T-helper 1 cell (primary cell): ENCODE data around the gene ALDH1B1.
"Not testable (repeated sequence)": the region's sequence is repeated elsewhere in the genome, so short reads cannot be mapped to it uniquely, and the experiment has no call there.

Experiments
- DNase-seq, 5 donors: peaks; one replicate each; pipeline ENCODE4 v3.0.0-alpha.2; 2012 to 2020

ALDH1B1 gene

DNA sequence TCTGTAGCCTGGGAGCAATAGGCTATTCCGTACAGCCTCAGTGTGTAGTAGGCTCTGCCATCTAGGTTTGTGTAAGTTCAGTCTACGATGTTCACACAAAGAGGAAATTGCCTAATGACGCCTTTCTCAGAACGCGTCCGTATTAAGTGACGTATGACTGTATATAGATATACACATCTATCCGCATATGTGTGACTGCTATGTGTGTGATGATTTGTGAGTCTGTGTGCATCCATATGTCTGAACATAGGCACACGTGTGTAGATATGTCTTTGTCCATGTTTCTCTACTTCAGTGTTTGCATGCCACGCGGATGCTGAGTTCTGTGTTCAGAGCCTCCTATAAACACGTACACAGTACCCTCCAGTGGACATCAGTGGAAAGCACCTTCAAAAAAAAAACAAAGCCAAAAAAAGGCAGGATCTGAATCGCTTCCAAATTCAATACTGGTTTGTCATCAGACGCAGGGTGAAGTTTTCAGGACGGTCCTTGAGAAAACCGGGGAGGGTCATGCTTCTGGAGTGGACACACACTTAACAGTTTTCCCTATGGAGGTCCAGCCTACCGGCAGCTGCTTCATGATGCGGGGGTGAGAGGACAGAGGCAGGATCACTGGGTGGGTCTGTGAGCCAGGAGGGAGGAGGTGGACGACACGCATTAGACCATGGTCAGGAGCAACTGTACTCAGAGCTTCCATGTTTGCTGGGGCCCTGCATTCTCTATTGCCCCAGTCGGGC, 29.5 kb upstream of the ALDH1B1 start:
- peak in 1 of 5 donors; percentile 38 for DNase-seq

DNA sequence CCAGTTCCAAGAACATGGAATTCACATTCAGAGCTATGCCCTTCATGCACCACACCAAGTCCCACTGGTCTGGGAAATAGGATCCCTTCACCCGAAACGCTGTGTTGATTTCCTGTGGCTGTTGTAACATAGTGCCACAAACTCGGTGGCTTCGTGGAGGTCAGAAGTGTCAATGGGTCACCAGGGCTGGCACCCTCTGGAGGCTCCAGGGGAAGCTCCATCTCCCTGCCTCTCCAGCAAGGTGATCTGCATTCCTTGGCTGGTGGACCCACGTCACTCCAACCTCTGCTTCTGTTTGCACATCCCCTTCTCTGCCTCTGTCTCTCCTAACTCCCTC, 28.9 kb upstream of the ALDH1B1 start:
- no peak for DNase-seq

DNA sequence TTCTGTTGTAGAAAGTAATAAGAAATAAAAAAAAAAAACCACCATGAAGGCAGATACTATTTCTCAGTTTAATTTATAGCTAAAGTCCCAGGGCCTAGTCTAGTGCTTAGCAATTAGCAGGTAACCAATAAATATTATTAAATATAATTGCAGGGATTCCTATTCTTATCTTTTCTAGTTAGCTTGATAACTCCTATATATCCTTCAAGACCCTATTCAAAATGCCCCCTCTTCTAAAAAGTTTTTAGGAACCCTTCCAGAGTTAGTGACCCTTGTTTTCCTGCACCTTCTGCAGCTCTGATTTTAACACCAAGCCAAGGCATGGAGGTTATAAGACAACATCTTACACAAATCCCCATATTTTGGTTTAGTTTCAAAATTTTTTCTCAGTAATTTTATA, 24.6 kb upstream of the ALDH1B1 start:
- DNase-seq, result no peak

DNA sequence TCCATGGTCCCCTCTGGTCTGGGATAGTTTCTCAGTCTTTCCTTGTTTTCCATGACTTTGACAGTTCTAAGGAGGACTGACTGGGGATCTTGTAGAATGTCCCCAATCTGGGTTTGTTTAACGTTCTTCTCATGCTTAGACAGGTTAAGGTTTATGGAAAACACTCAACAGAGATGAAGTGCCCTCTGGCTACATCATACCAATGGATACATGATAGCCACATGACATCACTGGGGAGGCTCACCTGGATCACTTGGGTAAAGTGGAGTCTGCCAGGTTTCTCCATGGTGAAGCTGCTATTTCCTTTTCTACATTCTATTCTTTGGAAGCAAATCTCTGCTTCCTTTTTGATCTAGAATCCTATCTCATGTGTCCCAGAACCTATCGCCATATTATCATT, 23.8 kb upstream of the ALDH1B1 start:
- no peak for DNase-seq

DNA sequence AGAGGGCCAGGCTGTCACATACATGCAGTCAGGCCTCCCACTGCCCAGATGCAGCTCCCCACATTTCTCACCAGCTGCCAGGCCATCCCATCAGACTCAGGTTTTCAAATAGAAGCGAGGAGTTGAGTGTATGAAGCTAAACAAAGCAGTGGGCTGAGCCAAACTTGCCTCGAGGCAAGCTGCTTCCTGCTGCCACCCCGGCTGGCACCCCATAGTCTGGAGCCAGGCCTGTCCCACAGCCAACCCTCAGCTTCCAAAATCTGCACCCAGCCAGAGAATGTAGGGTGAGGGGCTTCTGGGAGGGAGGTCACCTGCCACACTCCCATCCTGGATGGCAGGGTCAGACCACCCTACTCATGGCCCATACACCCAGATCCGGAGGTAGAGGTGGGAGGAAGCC, 22.3 kb upstream of the ALDH1B1 start:
- no peak for DNase-seq

DNA sequence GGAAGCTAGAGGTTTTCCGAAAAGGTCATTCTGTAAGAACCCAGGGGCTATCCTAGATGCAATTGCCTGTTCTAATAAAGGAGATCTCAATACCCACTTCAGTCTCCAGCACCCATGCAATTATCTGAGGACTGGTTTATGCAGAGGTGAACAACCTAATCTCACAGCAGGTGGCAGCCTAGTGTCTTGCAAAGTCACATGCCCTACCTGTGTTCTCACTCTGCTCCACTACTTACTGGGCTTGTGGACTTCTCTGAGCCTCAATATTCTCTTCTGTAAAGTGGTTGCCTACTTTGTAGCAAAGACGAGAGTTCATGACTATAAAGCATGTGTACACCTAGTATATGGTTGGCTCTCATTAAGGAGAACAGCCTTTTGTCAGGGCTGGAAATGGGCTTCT, 21.0 kb upstream of the ALDH1B1 start:
- DNase-seq, result peak in 2 of 5 donors; percentile 3 to 16

DNA sequence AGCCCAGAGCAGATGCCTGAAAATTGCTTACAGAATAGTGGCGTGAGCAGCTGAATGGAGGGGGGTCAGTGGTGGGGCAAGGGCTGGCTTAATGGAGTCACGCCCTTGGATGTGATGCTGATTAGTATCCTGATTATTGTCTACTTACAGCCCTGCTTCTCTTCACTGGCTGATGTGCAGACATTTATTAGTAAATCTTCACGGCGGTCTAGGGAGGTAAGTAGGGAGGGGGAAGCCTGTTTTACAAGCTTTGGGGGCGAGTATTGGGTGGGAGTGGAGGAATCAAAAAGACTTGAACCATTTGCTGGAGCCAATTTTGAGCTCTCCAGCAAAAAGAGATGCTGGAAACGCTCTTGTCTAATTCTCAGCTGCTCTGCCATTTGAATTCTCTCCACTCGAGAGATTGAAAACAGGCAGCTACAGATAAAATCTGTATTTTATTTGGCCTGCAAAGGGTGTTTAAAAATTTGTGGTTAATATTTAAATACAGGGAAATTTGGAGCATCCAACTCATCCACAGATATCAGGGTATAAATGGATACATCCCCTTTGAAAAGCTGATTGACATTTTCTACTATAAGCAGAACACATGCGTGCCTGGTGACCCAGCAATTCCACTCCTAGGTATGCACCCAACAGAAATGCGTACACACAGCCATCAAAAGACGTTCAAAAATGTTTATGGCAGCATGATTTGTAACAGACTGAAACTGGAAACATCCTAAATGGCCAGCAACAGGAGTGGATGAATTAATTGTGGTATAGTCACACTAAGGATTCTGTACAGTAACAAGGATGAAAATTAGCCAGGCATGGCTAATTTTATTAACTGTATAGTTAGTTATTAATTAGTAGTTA, 19.5 kb upstream of the ALDH1B1 start:
- no peak for DNase-seq

DNA sequence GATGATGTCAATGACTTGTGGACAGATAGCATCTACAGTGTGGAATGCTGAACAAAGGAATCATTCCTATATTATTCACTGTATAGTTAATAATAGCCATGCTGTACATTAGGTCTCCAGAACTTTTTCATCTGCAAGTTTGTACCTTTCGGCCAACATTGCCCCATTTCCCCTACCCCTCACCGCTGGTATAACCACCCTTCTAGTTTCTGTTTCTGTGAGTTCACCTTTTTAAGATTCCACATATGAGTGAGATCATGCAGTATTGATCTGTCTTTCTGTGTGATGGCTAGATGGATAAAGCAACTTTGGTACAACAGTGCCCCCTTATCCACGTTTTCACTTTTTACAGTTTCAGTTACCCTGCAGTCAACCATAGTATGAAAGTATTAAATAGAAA, 18.8 kb upstream of the ALDH1B1 start:
- no peak for DNase-seq

DNA sequence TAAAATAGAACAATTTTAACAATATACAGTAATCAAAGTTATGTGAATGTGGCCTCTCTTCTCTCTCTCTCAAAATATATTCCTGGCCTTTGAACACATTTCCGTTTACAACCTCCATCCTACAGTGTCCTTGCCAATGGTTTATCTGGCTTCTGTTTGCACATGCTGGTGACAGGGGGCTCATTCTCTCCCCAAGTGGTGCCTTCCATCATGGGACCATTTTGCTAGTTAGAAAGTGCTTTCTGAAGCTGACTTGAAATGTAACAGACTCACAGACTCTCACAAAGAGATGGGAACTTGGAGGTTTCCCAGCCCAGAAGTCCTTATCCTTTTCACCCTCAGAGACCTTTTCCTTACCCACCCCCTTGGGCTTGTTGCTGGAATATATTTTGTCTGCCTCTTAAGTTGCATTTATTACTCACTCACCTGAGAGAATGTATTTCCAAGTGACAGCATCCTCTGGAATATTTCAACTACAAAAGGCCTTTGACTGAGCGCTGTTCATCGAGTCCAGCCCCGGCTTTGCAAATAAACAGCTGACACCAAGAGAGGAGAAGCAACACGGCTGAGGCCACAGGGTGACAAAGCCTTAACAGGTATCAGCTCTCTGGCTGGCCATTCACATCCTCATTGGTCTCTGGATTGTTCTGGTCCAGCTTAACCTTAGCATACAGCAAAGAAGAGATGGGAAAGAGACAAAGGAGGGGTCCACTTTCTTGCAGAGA, 17.5 kb upstream of the ALDH1B1 start:
- no peak for DNase-seq

DNA sequence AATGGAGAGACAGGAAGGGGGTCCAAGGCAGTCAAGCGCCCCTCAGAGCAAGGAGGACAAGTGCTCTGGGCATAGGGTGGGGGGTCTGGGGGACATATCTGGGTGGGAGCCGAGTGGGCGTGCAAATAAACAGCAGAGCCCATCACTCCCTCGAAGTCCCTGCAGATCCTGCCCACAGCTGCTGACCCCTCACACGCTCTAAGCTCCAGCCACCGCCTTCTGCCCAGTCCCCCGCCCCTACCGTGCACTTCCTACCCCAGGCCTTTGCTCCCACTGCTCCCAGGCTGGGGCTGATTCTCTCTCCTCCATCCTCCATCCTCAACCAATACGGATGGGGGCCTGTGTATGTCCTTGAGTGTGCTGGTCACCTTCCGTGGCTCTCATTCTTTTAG, 16.9 kb upstream of the ALDH1B1 start:
- DNase-seq, result no peak

DNA sequence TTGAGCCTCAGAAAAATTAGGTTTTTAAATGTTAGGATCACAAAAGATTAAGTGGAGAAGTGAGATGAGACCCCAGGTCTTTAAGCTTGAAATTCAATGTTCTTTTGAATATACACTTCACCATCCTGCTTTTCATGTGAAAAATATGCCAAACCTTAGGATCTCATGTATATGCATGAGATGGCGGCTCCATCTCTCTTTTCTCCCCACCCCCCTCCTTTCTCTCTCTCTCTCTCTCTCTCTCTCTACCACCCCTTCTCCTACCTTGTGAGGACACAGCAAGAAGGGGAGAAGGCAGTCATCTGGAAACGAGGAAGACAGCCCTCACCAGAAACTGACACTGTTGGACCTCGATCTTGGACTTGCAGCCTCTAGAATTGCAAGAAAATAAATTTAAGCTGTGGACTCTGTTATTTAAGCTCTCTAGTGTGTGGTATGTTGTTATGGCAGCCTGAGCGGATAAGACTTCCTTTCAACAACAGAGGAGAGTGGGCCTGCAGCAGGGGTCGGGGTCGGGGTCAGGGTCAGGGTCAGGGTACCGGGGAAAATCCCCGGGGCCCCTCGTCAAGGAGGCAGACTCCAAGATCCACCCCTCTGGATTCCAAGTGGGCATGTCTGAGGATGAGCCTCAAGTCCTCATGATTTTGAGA, 16.4 kb upstream of the ALDH1B1 start:
- no peak for DNase-seq

DNA sequence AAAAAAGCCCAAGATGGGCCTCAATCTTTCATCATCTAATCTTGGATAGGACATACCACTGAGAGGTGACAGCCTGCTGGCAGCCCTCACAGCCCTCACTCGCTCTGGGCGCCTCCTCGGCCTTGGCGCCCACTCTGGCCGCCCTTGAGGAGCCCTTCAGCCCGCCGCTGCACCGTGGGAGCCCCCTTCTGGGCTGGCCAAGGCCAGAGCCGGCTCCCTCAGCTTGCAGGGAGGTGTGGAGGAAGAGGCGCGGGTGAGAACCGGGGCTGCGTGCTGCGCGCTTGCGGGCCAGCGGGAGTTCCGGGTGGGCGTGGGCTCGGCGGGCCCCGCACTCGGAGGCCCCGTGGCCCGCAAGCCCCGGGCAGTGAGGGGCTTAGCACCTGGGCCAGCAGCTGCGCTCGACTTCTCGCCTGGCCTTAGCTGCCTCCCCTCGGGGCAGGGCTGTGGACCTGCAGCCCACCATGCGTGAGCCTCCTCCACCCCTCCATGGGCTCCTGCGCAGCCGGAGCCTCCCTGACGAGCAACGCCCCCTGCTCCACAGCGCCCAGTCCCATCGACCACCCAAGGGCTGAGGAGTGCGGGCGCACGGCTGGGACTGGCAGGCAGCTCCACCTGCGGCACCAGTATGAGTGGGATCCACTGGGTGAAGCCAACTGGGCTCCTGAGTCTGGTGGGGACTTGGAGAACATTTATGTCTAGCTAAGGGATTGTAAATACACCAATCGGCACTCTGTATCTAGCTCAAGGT, 15.0 kb upstream of the ALDH1B1 start:
- DNase-seq, result not testable (repeated sequence)

DNA sequence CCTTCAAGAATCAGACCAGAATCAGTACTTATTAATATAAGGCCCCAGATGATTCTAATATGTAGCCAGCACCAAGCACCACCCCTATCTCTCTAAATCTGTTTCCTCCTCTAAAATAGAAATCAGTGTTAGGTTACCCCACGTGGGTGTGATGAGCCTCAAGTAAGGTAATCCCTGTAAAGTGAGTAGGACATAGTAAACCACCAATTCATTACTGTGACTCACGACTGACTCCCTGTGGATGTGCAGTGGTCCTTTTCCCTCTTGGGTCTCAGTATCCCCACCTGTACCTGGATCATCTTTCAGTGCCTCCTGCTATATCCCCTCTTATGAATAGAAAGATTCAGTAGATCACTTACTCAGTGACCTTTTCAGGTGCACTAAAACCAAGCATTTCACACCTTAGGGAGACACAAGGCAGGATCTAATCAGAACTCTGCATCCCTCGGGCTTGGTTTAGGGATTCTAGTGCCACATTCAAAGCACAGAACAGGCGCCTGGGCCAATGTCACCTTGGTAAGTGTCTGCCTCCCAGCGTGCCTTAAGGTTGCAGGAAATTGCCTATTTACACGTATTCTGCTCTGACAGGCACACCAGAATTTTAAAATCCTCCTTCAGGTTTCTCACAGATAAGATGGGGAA, 12.2 kb upstream of the ALDH1B1 start:
- DNase-seq, result no peak

DNA sequence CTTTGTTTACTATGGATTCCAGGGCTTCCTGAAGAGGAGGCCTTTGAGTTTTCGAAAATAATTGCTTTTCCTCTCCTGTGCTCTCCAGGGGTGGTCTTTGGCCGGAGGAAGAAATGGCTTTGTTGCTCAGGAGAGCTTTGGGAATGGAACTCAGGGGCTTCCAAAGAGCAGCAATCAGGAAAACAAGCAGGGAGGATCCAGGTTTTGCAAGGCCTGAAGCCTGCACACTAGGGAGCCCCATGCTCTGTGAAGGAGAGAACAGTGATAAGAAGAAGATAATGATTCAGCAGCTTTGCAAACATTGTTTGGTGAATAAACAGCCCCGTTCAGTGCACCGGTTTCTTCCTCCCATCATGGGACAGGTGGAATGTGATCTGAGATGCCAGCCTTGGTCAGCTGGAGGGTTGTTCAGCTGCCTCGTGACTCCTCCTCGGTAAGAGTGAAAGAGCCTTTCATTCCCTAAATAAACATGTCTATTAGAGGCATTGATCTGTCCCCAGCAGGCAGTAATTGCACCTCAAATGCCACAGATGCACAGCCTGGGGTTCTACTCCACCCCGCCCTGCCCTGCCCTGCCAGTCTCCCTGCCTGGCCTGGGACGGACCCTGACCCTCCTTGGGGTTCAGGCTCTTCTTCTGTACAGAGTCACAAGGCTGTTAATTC, 11.5 kb upstream of the ALDH1B1 start:
- no peak for DNase-seq

DNA sequence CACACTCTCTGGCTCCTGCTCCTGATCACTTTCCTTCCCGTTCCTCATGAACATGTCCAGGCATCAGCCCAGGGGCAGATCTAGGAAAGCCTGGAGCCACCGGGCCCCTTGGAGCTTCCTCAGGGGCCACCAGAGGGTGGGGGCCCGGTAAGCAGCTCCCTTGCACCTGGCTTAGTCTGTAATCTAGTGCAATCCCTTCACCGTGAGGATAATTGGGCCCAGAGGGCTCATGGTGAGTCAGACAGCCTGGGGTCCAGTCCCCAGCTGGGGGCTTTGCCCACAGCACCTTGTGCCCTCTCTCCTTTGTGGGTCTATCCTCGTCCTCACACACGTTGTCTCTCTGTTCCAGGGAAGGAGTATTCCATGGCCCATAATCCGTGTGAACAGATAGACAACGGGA, 10.4 kb upstream of the ALDH1B1 start:
- DNase-seq, result no peak

DNA sequence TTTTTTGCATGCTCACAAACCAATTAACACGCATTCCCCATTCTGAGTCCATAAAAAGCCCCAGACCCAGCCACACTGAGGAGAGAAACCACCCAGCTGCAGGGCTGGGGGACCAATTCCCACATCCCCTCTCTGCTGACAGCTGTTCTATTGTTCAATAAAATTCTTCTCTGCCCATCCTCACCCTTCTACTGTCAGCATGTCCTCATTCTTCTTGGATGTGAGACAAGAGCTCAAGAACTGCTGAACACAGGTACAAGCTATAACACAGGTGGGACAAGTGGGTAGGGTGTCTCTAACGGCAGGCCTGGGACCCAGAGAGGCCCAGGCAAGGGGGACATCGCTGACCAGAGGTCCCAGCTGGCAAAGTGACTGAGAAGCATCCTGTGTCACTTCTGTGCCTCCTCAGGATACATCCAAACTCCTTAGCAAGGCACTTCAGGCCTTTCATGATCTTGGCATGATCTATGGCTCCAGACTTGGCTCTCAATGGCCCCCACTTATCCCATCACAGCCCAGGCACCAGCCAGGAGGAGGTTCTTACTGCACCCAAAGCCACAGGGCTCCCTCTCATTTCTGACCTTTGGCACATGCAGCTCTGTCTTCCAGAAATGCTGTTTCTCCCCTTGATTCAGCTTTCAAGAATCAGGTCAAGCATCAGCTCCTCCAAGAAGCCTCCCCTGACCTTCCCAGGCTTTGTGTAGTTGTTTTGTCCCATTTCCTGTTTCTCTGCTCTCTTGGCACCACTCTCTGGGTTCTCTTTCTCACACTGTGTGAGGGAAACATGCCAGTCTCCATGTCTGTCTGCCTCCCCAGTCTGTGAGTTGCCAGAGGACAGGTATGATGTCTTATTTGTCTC, 7.3 kb upstream of the ALDH1B1 start:
- no peak for DNase-seq

DNA sequence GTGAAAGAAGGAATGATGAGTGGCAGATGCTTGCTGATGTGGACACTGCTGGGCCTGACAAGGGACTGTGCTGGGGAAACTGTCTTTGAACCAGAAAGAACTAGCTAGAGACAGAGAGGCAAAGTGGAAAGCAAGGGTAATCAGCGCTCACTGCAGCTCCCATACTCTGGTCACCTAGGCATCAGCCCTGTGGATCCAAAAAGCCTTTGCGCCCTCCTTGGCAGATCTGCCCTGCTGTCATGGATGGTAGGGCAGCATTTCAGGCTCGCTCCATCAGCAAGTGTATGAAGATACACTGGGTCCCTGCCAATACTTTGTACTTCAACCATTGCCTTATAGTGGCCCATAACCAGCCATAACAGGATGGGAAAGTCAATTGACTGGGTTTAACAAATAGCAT, 6.6 kb upstream of the ALDH1B1 start:
- DNase-seq, result no peak

DNA sequence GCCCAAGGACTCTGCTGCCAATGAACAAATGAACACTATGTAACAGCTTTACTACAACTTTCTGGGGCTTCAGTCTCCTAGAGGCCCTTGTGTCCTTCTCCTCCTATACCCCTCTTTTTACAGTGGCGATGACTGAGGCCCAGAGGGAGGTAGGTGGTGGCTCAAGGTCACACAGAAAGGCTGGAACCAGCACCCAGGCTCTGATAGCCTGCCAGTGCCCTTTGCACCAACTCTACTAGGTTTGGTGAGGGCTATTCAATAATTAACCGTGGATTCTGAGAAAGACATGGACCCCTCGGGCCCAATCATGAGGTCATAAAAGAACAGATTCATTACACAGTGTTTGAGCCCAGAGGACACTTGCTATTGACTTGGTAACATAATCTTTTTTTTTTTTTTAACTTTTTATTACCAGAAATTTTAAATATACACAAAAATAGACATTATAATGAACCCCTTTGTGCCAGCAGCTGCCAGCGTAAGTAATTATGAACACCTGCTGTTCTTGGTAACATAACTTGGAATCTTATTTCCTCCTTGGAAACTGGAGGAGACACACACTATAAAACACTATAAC, 6.1 kb upstream of the ALDH1B1 start:
- no peak for DNase-seq

DNA sequence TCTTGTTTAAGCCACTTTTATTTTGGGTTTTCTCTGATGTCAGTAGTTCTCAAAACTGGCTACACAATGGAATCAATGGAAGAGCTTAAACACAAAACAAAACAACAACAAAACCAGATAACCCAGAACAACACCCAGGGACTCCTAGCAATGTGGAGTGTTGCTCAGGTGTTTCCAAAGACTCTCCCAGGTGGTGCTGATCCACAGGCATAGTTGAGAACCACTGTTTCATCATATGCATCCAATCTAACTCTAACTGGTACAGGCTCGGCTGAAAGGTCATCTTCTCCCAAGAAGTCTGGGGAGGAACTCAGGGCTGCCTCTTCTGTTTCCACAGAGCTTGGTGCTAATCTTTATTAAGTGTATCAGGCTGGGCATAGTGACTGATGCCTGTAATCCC, 5.4 kb upstream of the ALDH1B1 start:
- no peak for DNase-seq

DNA sequence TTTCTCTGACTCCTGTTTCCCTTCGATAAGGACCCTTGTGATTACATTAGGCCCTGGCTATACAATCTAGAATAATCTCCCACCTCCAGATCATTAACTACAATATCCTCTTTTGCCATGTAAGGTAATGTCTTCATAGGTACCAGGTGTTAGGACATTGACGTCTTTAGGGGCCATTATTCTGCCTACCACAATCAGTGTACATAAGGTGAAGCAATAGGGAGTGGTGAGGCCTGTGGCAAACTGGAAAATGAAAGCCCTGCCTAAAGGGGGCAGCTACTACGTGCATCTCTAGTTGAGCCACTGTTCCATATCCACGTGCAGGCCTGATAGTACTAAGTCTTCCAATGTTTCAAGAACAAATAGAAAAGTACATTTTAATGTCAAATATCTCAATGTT, 4.8 kb upstream of the ALDH1B1 start:
- no peak for DNase-seq
